ENCODE measurements around the gene ARHGDIB.

ARHGDIB gene

DNA sequence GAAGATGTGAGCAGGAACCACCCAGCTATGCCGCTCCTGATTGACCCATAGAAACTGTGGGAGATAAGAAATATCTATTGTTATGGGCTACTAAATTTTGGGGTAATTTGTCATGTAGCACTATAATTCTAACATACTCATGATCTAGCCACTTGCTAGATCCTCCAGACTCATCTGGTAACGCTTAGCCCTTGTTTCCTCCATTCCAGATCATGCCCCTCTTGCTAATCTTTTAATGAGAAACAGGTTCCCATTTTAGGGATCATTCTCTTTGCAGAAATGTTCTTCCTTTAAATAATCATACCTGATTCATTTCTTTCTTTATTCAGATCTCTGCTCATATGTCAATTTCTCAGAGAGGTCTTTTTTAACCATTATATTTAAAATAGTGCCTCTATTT is 3.8 kb upstream of the ARHGDIB start:
- no peaks in the 10 kb centered on the region for H3K27me3 ChIP-seq (ENCODE audit: insufficient read depth, poor library complexity, severe bottlenecking)
- DNase-seq (ENCODE audit: low read depth in 1 of 2, low spot score in 1 of 2): no peak
- TF ChIP-seq, protein P1, sequence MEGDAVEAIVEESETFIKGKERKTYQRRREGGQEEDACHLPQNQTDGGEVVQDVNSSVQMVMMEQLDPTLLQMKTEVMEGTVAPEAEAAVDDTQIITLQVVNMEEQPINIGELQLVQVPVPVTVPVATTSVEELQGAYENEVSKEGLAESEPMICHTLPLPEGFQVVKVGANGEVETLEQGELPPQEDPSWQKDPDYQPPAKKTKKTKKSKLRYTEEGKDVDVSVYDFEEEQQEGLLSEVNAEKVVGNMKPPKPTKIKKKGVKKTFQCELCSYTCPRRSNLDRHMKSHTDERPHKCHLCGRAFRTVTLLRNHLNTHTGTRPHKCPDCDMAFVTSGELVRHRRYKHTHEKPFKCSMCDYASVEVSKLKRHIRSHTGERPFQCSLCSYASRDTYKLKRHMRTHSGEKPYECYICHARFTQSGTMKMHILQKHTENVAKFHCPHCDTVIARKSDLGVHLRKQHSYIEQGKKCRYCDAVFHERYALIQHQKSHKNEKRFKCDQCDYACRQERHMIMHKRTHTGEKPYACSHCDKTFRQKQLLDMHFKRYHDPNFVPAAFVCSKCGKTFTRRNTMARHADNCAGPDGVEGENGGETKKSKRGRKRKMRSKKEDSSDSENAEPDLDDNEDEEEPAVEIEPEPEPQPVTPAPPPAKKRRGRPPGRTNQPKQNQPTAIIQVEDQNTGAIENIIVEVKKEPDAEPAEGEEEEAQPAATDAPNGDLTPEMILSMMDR (IDR thresholded peaks at IDR 0.05; ENCODE audit: insufficient read depth, low read length): no peak
- TF ChIP-seq, protein P2, sequence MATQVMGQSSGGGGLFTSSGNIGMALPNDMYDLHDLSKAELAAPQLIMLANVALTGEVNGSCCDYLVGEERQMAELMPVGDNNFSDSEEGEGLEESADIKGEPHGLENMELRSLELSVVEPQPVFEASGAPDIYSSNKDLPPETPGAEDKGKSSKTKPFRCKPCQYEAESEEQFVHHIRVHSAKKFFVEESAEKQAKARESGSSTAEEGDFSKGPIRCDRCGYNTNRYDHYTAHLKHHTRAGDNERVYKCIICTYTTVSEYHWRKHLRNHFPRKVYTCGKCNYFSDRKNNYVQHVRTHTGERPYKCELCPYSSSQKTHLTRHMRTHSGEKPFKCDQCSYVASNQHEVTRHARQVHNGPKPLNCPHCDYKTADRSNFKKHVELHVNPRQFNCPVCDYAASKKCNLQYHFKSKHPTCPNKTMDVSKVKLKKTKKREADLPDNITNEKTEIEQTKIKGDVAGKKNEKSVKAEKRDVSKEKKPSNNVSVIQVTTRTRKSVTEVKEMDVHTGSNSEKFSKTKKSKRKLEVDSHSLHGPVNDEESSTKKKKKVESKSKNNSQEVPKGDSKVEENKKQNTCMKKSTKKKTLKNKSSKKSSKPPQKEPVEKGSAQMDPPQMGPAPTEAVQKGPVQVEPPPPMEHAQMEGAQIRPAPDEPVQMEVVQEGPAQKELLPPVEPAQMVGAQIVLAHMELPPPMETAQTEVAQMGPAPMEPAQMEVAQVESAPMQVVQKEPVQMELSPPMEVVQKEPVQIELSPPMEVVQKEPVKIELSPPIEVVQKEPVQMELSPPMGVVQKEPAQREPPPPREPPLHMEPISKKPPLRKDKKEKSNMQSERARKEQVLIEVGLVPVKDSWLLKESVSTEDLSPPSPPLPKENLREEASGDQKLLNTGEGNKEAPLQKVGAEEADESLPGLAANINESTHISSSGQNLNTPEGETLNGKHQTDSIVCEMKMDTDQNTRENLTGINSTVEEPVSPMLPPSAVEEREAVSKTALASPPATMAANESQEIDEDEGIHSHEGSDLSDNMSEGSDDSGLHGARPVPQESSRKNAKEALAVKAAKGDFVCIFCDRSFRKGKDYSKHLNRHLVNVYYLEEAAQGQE (IDR thresholded peaks at IDR 0.05; ENCODE audit: insufficient replicate concordance, low read depth): no peak
- no peak overlapping the region for H3K4me3 ChIP-seq (replicated peaks; ENCODE audit: insufficient read depth, low read length)
- H3K27ac ChIP-seq (replicated peaks): no peak overlapping the region; the same call in 1 of the 2 replicates

DNA sequence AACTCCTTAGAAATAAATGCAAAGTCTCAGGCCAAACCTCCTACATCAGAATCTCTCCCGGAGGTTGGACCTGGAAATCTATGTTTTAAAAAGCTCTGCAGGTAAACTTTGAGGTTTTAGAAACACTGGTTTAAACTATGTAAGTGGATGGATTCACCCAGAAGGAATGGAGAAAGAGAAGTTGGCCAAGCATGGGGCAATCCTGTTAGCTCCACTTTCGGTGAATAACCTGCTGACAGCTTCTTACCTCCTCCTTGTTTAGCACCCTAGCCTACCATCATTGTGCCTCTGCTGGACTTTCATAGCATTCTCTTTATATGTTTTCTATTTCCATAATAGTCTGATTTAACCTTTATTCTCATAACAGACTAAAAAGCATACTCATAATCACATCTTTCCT is 3.0 kb upstream of the ARHGDIB start:
- DNase-seq (ENCODE audit: low read depth in 1 of 2, low spot score in 1 of 2): peak in 1 of 2 experiments; percentile 62
- H3K27me3 ChIP-seq (ENCODE audit: insufficient read depth, poor library complexity, severe bottlenecking): no peaks in the 10 kb centered on the region
- H3K4me3 ChIP-seq (replicated peaks; ENCODE audit: insufficient read depth, low read length): no peak overlapping the region
- H3K27ac ChIP-seq (replicated peaks): peak overlapping the region; percentile 97; the same call in 1 of the 2 replicates
- TF ChIP-seq SPI1 (IDR thresholded peaks at IDR 0.05; ENCODE audit: borderline replicate concordance, low read depth): no peak
- no peak for TF ChIP-seq GABPA (IDR thresholded peaks at IDR 0.05; ENCODE audit: low read depth)
- TF ChIP-seq, protein P2 (IDR thresholded peaks at IDR 0.05; ENCODE audit: insufficient replicate concordance, low read depth): no peak
- no peak for TF ChIP-seq POLR2AphosphoS5 (IDR thresholded peaks at IDR 0.05; ENCODE audit: low read depth)
- TF ChIP-seq, protein P1 (IDR thresholded peaks at IDR 0.05; ENCODE audit: insufficient read depth, low read length): no peak

DNA sequence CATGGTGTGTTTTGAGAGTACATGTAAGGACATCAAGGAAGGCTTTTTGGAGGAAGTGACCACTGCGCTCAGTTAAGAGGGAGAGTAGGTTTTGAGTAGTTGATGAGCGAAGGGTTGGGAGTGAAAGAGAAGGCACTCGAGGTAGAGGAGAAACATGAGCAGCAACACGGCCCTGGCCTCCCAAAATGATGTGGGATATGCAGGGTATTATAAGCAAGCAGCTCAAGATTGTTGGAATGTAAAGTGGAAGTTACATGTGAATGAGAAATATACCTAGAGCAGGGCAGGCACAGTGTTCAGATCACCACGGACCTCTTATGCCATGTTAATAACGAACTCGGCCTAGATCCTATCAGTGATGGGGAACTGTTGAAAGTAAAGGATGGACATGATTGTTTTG is 2.1 kb upstream of the ARHGDIB start:
- TF ChIP-seq, protein P1 (IDR thresholded peaks at IDR 0.05; ENCODE audit: insufficient read depth, low read length): no peak
- TF ChIP-seq SPI1 (IDR thresholded peaks at IDR 0.05; ENCODE audit: borderline replicate concordance, low read depth) (no peak), GABPA (IDR thresholded peaks at IDR 0.05; ENCODE audit: low read depth) (no peak), POLR2AphosphoS5 (IDR thresholded peaks at IDR 0.05; ENCODE audit: low read depth) (no peak)
- TF ChIP-seq, protein P2 (IDR thresholded peaks at IDR 0.05; ENCODE audit: insufficient replicate concordance, low read depth): no peak
- Histone ChIP-seq H3K27ac (replicated peaks) (peak overlapping the region; percentile 97), H3K27me3 (ENCODE audit: insufficient read depth, poor library complexity, severe bottlenecking) (no peaks in the 10 kb centered on the region), H3K4me3 (replicated peaks; ENCODE audit: insufficient read depth, low read length) (no peak overlapping the region)
- DNase-seq (ENCODE audit: low read depth in 1 of 2, low spot score in 1 of 2): no peak
